Measurements from ENCODE around the gene LAG3.

LAG3 gene

GRCh38 chr12:6779708-6780432, 7.5 kb downstream of the LAG3 start:
- ChIA-PET CTCF (interaction anchor here (0.6 to 15.2 kb wide), 17 partner anchors 8 to 55 kb away, joined by 3 to 237 read pairs (median 5); partner anchors contain the start of genes CD4, GPR162, LAG3 and MLF2), POLR2A (no interaction called here)
- DNase-seq, result no peak
- Histone ChIP-seq H3K9me3 (ENCODE audit: control extremely low read depth in 1 of 5, control insufficient read depth in 4 of 5, insufficient read depth in 2 of 5, low read depth in 1 of 5, low read length in 4 of 5) (no peaks in the 10 kb centered on the region), H3K4me1 (ENCODE audit: control extremely low read depth in 1 of 4, control insufficient read depth in 4 of 4, insufficient read depth in 4 of 4, low read length in 3 of 4) (peaks cover 0 to 24% (median 20%) of the 10 kb centered on the region in 4 experiments), H3K36me3 (ENCODE audit: control insufficient read depth in 4 of 4, insufficient read depth in 4 of 4, low read length in 3 of 4) (peaks cover 0 to 22% (median 3%) of the 10 kb centered on the region in 4 experiments), H3K4me3 (ENCODE audit: control insufficient read depth in 1 of 7, extremely low read depth in 1 of 7, insufficient read depth in 4 of 7, low read depth in 2 of 7, low read length in 6 of 7) (no peak overlapping the region), H3K27me3 (replicated peaks in 2 of 5; ENCODE audit: control insufficient read depth in 4 of 5, insufficient read depth in 5 of 5, low read length in 4 of 5) (peaks cover 0 to 9% (median 0%) of the 10 kb centered on the region in 5 experiments), H3K27ac (ENCODE audit: insufficient read depth in 1 of 2, low read depth in 1 of 2, low read length in 2 of 2, poor library complexity in 1 of 2, severe bottlenecking in 2 of 2) (no peak overlapping the region)
- WGBS (ENCODE audit: insufficient coverage), result 95% methylated on average over 6 of the region's 6 CpGs

- H3K4me1 ChIP-seq (ENCODE audit: control extremely low read depth in 1 of 4, control insufficient read depth in 4 of 4, insufficient read depth in 4 of 4, low read length in 3 of 4), result peaks cover 0 to 24% (median 21%) of the 10 kb centered on the region in 4 experiments
- H3K9me3 ChIP-seq (ENCODE audit: control extremely low read depth in 1 of 5, control insufficient read depth in 4 of 5, insufficient read depth in 2 of 5, low read depth in 1 of 5, low read length in 4 of 5), result no peaks in the 10 kb centered on the region
- DNase-seq, result no peak
- 100% methylated on average over 2 of the region's 6 CpGs for WGBS (ENCODE audit: insufficient coverage)
- H3K4me3 ChIP-seq (ENCODE audit: control insufficient read depth in 1 of 7, extremely low read depth in 1 of 7, insufficient read depth in 4 of 7, low read depth in 2 of 7, low read length in 6 of 7), result no peak overlapping the region
- POLR2A ChIA-PET, result no interaction called here
- H3K27ac ChIP-seq (ENCODE audit: insufficient read depth in 1 of 2, low read depth in 1 of 2, low read length in 2 of 2, poor library complexity in 1 of 2, severe bottlenecking in 2 of 2), result no peak overlapping the region
- peaks cover 0 to 6% (median 0%) of the 10 kb centered on the region in 5 experiments for H3K27me3 ChIP-seq (replicated peaks in 2 of 5; ENCODE audit: control insufficient read depth in 4 of 5, insufficient read depth in 5 of 5, low read length in 4 of 5)
- CTCF ChIA-PET, result interaction anchor here (0.8 to 5.3 kb wide), 15 partner anchors 9 to 229 kb away, joined by 3 to 38 read pairs (median 5); partner anchors contain the start of genes GPR162, LAG3, MLF2 and P3H3
- H3K36me3 ChIP-seq (ENCODE audit: control insufficient read depth in 4 of 4, insufficient read depth in 4 of 4, low read length in 3 of 4), result peaks cover 0 to 16% (median under 1%) of the 10 kb centered on the region in 4 experiments
Measured at GRCh38 chr12:6780573-6780972, 8.3 kb downstream of the LAG3 start.

- peaks cover 2 to 33% (median 25%) of the 10 kb centered on the region in 4 experiments for H3K4me1 ChIP-seq (ENCODE audit: control extremely low read depth in 1 of 4, control insufficient read depth in 4 of 4, insufficient read depth in 4 of 4, low read length in 3 of 4)
- ChIA-PET CTCF (interaction anchor here (1.2 to 5.3 kb wide), 10 partner anchors 9 to 161 kb away, joined by 3 to 38 read pairs (median 8); partner anchors contain the start of genes GPR162 and MLF2), POLR2A (no interaction called here)
- no peak overlapping the region for H3K4me3 ChIP-seq (ENCODE audit: control insufficient read depth in 1 of 7, extremely low read depth in 1 of 7, insufficient read depth in 4 of 7, low read depth in 2 of 7, low read length in 6 of 7)
- H3K27me3 ChIP-seq (replicated peaks in 2 of 5; ENCODE audit: control insufficient read depth in 4 of 5, insufficient read depth in 5 of 5, low read length in 4 of 5), result peaks cover 0 to 3% (median 0%) of the 10 kb centered on the region in 5 experiments
- H3K36me3 ChIP-seq (ENCODE audit: control insufficient read depth in 4 of 4, insufficient read depth in 4 of 4, low read length in 3 of 4), result peaks cover 0 to 4% (median 0%) of the 10 kb centered on the region in 4 experiments
- WGBS (ENCODE audit: insufficient coverage), result 100% methylated on average over 3 of the region's 6 CpGs
- no peak for DNase-seq
- no peaks in the 10 kb centered on the region for H3K9me3 ChIP-seq (ENCODE audit: control extremely low read depth in 1 of 5, control insufficient read depth in 4 of 5, insufficient read depth in 2 of 5, low read depth in 1 of 5, low read length in 4 of 5)
- no peak overlapping the region for H3K27ac ChIP-seq (ENCODE audit: insufficient read depth in 1 of 2, low read depth in 1 of 2, low read length in 2 of 2, poor library complexity in 1 of 2, severe bottlenecking in 2 of 2)
Measured at GRCh38 chr12:6782119-6782518, 9.8 kb downstream of the LAG3 start.

- Histone ChIP-seq H3K4me3 (ENCODE audit: control insufficient read depth in 1 of 7, extremely low read depth in 1 of 7, insufficient read depth in 4 of 7, low read depth in 2 of 7, low read length in 6 of 7) (no peak overlapping the region), H3K4me1 (ENCODE audit: control extremely low read depth in 1 of 4, control insufficient read depth in 4 of 4, insufficient read depth in 4 of 4, low read length in 3 of 4) (peaks cover 2 to 32% (median 24%) of the 10 kb centered on the region in 4 experiments), H3K27ac (ENCODE audit: insufficient read depth in 1 of 2, low read depth in 1 of 2, low read length in 2 of 2, poor library complexity in 1 of 2, severe bottlenecking in 2 of 2) (no peak overlapping the region), H3K9me3 (ENCODE audit: control extremely low read depth in 1 of 5, control insufficient read depth in 4 of 5, insufficient read depth in 2 of 5, low read depth in 1 of 5, low read length in 4 of 5) (no peaks in the 10 kb centered on the region), H3K27me3 (replicated peaks in 2 of 5; ENCODE audit: control insufficient read depth in 4 of 5, insufficient read depth in 5 of 5, low read length in 4 of 5) (no peaks in the 10 kb centered on the region), H3K36me3 (ENCODE audit: control insufficient read depth in 4 of 4, insufficient read depth in 4 of 4, low read length in 3 of 4) (no peaks in the 10 kb centered on the region)
- CTCF ChIA-PET, result interaction anchor here (1.0 to 5.3 kb wide), 8 partner anchors 10 to 162 kb away, joined by 3 to 38 read pairs (median 13); partner anchors contain the start of genes GPR162 and MLF2
- POLR2A ChIA-PET, result interaction anchor here (0.6 kb wide), 1 partner anchor 86 kb away, joined by 3 read pairs; no protein-coding TSS in a partner anchor
- DNase-seq, result no peak
- 87% methylated on average over 8 of the region's 10 CpGs for WGBS (ENCODE audit: insufficient coverage)
Measured at GRCh38 chr12:6782850-6783566, 10.7 kb downstream of the LAG3 start.

- DNase-seq, result no peak
- CTCF ChIA-PET, result interaction anchor here (0.7 to 5.3 kb wide), 8 partner anchors 10 to 52 kb away, joined by 3 to 38 read pairs (median 6); partner anchors contain the start of genes GPR162, MLF2 and P3H3
- H3K36me3 ChIP-seq (ENCODE audit: control insufficient read depth in 4 of 4, insufficient read depth in 4 of 4, low read length in 3 of 4), result no peaks in the 10 kb centered on the region
- H3K4me3 ChIP-seq (ENCODE audit: control insufficient read depth in 1 of 7, extremely low read depth in 1 of 7, insufficient read depth in 4 of 7, low read depth in 2 of 7, low read length in 6 of 7), result no peak overlapping the region
- peaks cover 2 to 28% (median 18%) of the 10 kb centered on the region in 4 experiments for H3K4me1 ChIP-seq (ENCODE audit: control extremely low read depth in 1 of 4, control insufficient read depth in 4 of 4, insufficient read depth in 4 of 4, low read length in 3 of 4)
- H3K27ac ChIP-seq (ENCODE audit: insufficient read depth in 1 of 2, low read depth in 1 of 2, low read length in 2 of 2, poor library complexity in 1 of 2, severe bottlenecking in 2 of 2), result no peak overlapping the region
- WGBS (ENCODE audit: insufficient coverage), result 96% methylated on average over 7 of the region's 9 CpGs
- no peaks in the 10 kb centered on the region for H3K27me3 ChIP-seq (replicated peaks in 2 of 5; ENCODE audit: control insufficient read depth in 4 of 5, insufficient read depth in 5 of 5, low read length in 4 of 5)
- POLR2A ChIA-PET, result no interaction called here
- no peaks in the 10 kb centered on the region for H3K9me3 ChIP-seq (ENCODE audit: control extremely low read depth in 1 of 5, control insufficient read depth in 4 of 5, insufficient read depth in 2 of 5, low read depth in 1 of 5, low read length in 4 of 5)
Measured at GRCh38 chr12:6783828-6784227, 11.5 kb downstream of the LAG3 start.

- DNase-seq, result no peak
- ChIA-PET POLR2A (interaction anchor here (0.6 kb wide), 1 partner anchor 63 kb away, joined by 3 read pairs; no protein-coding TSS in a partner anchor), CTCF (interaction anchor here (0.7 to 5.3 kb wide), 10 partner anchors 10 to 52 kb away, joined by 3 to 38 read pairs (median 4); partner anchors contain the start of genes GPR162, MLF2 and P3H3)
- H3K36me3 ChIP-seq (ENCODE audit: control insufficient read depth in 4 of 4, insufficient read depth in 4 of 4, low read length in 3 of 4), result no peaks in the 10 kb centered on the region
- WGBS (ENCODE audit: insufficient coverage), result 94% methylated on average over 5 of the region's 5 CpGs
- no peaks in the 10 kb centered on the region for H3K9me3 ChIP-seq (ENCODE audit: control extremely low read depth in 1 of 5, control insufficient read depth in 4 of 5, insufficient read depth in 2 of 5, low read depth in 1 of 5, low read length in 4 of 5)
- no peak overlapping the region for H3K27ac ChIP-seq (ENCODE audit: insufficient read depth in 1 of 2, low read depth in 1 of 2, low read length in 2 of 2, poor library complexity in 1 of 2, severe bottlenecking in 2 of 2)
- H3K27me3 ChIP-seq (replicated peaks in 2 of 5; ENCODE audit: control insufficient read depth in 4 of 5, insufficient read depth in 5 of 5, low read length in 4 of 5), result no peaks in the 10 kb centered on the region
- H3K4me1 ChIP-seq (ENCODE audit: control extremely low read depth in 1 of 4, control insufficient read depth in 4 of 4, insufficient read depth in 4 of 4, low read length in 3 of 4), result peaks cover 2 to 28% (median 20%) of the 10 kb centered on the region in 4 experiments
- H3K4me3 ChIP-seq (ENCODE audit: control insufficient read depth in 1 of 7, extremely low read depth in 1 of 7, insufficient read depth in 4 of 7, low read depth in 2 of 7, low read length in 6 of 7), result no peak overlapping the region
Measured at GRCh38 chr12:6784296-6784695, 12.0 kb downstream of the LAG3 start.

Measured in common myeloid progenitor, CD34-positive (primary cell).